HG03342 (cell line): ENCODE results near the gene TRAPPC2B.
A peak's percentile ranks its signal among the peaks of the same experiment; 100 is the strongest.
"Not testable (repeated sequence)": the region's sequence is repeated elsewhere in the genome, so short reads cannot be mapped to it uniquely, and the experiment has no call there.

Experiments
- ATAC-seq: cut with Tn5 transposase; IDR thresholded peaks from one replicate; pipeline ENCODE4 v1.9.1; 2021; ENCODE audit warnings: mild to moderate bottlenecking, moderate library complexity; ENCODE audit not compliant: unreplicated experiment

The TRAPPC2B gene

DNA sequence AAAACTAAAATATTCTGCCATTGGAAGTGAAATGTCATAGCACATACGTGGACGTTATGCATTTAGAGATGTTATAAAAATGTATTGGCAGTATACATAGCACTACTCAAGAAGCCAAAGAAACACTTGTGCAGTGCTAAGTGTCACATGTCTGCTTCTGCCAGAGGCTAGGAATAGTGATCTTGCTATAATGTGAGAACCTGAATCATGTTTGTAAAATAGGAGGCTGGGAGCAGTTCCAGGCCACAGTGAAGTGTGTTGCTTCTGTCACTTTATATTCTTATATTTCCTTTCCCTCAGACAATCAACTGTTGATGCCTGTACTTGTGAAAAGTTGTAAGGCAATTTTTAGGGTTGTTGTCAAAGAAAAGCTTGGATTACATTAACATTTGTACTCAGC lies 3.4 kb downstream of the TRAPPC2B start:
- no peak for ATAC-seq

DNA sequence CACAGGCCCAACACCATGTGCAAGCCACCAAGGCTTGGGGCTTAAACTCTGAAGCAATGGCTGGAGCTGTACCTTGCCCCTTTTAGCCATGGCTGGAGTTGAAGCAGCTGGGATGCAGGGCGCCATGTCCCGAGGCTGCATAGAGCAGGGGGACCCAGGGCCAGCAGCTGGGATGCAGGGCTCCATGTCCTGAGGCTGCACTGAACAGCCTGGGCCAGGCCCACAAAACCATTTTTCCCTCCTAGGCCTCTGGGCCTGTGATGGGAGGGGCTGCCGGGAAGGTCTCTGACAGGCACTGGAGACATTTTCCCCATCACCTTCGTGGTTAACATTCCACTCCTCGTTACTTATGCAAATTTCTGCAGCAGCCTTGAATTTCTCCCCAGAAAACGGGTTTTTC lies 10.8 kb downstream of the TRAPPC2B start:
- no peak for ATAC-seq

DNA sequence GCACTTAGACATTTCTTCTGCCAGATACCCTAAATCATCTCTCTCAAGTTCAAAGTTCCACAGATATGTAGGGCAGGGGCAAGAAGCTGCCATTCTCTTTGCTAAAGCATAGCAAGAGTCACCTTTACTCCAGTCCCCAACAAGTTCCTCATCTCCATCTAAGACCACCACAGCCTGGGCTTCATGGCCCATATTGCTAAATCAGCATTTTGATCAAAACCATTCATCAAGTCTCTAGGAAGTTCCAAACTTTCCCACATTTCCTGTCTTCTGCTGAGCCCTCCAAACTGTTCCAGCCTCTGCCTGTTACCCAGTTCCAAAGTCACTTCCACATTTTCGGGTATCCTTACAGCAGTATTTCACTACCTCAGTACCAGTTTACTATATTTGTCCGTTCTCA lies 11.3 kb downstream of the TRAPPC2B start:
- ATAC-seq: not testable (repeated sequence)

DNA sequence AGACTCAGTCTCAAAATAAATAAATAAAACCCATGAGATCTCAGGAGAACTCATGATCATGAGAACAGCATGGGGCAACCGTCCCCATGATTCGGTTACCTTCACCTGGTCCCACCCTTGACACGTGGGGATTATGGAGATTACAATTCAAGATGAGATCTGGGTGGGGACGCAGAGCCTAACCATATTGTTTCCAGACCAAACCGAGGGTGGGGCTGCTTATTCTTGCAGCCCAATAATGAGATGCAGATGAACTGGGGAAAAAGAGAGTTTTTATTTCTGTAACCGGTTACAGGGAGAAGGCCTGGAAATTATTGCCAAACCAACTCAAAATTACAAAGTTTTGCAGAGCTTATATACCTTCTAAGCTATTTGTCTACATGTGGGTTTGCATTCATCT lies 12.8 kb downstream of the TRAPPC2B start:
- no peak for ATAC-seq

DNA sequence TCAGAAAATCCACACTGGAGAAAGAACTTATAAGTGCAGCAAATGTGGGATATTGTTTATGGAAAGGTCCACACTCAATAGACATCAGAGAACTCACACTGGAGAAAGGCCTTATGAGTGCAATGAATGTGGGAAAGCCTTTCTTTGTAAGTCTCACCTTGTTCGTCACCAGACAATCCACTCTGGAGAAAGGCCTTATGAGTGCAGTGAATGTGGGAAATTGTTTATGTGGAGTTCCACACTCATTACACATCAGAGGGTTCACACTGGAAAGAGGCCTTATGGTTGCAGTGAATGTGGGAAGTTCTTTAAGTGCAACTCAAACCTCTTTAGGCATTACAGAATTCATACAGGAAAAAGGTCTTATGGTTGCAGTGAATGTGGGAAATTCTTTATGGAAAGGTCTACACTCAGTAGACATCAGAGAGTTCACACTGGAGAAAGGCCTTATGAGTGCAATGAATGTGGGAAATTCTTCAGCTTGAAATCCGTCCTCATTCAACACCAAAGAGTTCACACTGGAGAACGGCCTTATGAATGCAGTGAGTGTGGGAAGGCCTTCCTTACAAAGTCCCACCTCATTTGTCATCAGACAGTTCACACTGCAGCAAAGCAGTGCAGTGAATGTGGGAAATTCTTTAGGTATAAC lies 14.3 kb downstream of the TRAPPC2B start:
- no peak for ATAC-seq

DNA sequence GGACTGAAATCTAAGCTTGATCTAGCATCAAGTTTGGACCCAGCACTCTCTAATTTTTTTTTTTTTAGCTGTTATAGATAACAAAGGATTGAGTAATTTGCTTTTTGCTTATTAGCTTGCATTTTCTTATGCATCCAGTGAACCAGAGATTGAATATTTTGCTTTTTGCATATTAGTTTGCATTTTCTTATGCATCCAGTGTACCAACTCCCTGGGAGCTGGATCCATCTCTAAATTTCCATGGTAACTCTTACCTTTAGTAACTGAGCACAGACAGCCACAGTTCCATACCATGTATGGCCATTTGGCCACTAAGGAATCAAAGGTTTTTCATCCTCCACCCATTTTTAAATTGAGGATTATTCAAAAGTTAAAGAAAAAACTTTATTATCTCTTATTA lies 17.6 kb downstream of the TRAPPC2B start:
- no peak for ATAC-seq

DNA sequence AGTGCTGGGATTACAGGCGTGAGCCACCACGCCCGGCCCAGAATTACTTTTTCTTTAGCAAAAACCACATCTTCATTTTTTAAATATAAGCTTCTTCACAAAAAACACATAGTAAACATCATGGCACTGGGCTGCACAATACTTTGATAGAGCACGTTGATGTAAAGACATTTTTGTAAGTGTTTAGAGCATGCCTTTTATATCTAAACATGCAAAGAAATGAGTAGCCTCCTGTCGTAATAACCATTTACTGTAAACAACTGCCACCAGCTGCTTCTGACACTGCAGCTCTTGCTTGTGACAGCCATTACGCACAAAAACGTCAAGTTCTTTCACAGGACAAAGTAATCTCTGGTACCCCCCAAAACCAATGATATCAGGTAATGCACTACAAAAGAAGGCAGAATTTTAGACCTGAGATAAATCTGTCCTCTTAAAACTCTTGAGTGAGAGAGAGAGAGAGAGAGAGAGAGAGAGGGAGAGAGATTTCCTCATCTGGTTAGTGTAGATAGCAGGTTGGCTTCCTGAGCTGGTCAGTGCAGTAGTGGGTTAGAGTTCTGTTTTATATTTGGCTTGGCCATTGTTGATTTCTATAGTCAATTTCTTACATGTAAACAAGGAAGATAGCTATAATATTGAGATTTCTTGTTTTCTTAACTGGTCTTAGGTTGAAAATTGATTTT lies 19.6 kb downstream of the TRAPPC2B start:
- no peak for ATAC-seq

DNA sequence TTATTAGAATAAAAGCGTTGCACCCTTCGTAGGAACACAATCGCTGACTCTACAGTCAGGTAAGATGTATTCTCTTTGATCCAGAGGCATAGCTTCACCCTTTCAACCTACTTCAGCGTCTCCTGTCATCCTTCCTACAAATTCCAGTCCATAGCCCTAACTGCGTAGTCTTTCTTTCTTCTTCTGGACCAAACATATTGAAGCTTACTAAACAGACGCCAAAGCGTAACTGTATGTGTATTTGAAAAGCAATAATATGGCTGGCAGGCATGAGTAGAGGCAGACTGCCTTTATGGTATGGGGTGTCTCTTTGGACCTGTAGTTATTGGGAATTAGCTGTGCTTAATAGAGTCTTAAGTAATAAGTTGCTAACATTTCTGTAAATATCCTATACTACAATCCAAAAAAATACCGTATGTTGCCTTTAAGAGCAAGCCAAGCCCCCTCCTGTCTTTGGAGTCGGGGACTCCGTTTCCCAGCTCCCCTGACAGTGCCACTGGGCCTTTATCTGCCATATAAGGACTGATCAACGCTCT lies 25.9 kb downstream of the TRAPPC2B start:
- no peak for ATAC-seq

DNA sequence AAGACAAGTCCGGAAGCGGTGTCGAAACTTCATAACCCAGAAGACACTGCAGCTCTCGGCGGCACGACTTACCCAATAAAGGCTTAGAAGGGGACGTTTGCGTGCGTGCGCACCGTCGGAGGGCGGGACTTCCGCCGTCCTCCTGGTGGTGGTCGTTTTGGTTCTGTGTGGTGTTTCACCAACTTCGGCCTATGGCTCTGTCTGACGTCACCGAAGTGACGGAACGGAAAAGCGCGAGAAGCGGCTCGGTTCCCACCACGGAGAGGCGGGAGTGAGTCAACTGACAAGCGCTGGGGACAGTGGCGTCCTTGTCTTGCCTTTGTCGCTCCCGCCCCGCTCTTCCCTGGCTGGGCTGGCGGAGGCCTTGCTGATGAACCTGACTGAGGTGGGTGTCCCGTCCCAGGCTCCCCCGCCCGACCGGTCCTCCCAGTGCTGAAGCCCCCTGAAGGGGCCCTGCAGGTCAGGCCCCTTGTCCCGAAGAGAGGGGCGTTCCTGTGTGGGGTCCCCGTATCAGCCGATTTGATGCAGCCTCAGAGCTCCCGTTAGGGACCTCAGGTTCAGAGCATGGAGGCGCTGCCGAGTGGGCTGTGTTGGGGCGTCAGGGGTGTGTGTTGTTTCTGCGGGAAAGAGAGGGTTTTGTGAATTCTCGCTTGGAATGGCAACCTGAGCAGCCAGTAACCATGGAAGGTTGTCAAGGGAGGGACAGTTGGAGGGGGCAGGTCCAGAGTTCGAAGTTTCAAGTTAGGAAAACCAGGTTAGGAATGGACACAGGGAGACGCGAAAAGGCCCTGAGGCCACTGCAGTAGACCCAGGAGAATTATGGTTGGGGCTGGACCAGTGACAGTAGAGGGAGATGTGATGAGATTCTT lies 26.6 kb downstream of the TRAPPC2B start, which contains the start of gene ZNF548:
ZNF548 (plus strand) TSS at position 125 of the 869 bp plus-strand sequence; CDS start at position 371, 246 bp downstream.
- peak; percentile 98 for ATAC-seq

DNA sequence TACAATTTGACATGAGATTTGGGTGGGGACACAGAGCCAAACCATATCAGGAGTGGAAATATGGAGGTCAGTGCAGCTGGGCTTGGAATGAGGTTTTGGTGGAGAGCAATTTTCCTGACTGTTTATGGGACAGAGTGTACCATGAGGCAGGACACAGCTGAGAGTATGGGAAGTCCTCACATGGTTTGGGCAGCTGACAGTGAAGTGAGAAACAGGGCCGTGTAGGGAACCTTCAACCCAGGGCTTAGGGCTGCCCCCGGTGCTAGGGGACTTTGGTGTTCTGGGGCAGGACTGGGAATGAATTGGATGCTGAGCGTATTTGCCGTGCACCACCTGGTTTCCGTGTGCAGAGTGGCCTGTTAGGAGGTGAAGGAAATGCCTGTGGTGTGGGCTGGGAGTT lies 32.4 kb downstream of the TRAPPC2B start:
- ATAC-seq: no peak

DNA sequence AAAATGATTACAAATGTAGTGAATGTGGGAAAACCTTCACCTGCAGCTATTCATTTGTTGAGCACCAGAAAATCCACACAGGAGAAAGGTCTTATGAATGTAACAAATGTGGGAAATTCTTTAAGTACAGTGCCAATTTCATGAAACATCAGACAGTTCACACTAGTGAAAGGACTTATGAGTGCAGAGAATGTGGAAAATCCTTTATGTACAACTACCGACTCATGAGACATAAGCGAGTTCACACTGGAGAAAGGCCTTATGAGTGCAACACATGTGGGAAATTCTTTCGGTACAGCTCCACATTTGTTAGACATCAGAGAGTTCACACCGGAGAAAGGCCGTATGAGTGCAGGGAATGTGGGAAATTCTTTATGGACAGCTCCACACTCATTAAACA lies 35.5 kb downstream of the TRAPPC2B start:
- no peak for ATAC-seq

DNA sequence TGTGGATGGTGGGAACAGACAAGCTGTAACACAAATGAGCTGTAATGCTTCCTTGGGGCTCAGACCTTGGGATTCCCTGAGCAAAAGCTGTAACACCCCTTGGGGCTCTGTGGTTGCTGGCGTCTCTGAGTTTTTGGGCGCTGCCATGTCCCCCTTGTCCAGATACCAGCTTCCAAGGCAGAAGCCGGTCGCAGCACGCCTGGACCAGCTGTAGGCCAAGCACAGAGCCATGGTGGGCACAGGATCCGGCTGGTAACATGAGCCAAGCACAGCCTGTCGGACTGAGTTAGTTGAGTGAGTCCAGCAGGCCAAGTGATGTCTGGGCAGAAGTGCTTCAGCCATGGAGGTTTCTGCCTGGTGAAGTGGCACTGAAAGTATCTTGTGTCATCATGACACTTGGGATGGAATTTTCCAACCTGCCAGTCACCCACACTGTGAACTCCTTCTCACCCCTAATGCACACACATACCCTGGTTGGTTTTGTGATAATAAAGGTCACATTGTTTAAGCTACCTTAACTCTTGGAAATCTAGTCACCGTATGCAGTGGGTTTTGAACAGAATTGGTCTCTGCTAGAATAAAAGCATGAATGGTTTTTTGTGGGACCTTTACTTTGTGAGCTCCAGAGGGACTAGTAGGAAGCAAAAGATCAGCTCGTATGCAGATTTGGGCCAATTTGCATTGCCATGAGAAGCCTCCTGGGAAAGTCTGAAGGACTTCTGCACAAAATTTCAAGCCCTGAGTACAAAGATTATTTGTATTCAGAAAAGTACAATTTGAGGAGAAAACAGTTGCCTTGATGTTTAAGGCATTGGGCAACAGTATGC lies 40.6 kb downstream of the TRAPPC2B start:
- ATAC-seq: no peak

DNA sequence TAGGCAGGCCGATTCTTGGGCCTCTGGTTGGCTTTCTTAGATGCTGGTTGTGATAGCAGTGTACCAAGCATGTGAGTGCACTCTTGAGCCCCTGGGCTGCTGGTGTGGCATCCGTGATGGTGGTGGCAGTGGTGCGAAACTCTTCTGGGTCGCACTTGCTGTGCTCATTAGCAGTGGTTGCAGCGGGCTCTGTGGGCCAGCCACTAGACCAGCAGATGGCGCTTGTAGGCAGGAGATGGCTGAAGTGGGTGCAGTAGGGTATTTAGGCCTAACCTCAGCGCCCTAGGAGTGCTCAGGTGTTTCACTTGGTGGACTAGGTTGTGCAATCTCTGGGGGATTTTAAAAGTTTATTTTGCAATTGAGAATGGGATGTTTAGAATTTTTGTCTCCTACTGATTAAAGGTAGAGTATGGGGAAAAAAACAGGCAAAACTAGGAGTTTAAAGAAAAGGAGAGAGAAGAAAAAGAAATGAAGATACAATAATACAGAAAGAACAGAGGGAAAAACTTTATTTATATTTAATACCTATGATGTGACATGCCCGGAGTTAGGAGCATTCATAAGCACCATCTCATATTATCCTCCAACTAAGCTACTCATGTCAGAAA lies 43.3 kb downstream of the TRAPPC2B start:
- no peak for ATAC-seq

DNA sequence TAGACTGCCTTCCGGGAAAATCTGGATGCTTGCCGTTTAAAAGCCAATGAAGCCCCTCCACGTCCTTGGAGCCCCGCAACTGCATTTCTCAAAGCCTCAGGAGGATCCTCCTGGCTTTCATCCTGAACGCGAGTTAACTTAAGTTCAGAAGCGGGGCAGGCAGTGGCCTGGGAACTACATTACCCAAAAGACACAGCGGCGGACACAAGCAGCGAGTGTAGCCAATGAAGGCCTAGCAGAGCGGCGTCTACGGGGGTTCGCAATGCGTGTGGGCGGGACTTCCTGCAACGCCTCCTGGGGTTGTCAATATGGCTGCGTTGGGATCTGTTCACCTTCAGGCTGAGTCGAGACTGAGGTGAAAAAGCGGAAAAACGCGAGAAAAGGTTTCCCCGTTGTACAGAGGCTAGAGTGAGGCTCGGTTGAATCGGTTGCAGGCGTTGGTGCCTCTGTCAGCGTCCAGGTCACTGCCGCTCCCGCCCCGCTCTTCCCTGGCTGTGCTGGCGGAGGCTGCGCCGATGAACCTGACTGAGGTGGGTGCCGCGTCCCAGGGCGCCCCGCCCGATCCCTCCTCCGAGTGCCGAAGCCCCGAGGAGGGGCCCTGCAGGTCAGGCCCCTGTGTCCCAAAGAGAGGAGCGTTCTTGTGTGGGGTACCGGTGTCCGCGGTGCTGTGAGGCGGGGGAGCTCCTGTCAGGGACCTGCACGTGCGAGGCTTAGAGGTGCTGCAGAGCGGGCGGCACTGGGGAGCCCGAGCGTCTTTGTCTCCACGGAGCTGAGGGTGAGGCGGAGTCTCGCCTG lies 47.7 kb downstream of the TRAPPC2B start, which contains the start of gene ZNF17:
ZNF17 (plus strand) TSS at position 285 of the 795 bp plus-strand sequence. CDS start 2,455 bp downstream, outside the sequence.
- ATAC-seq: peak; percentile 97
